K562 (cell line): ENCODE results near the gene ZNF622. TPM values are rescaled to one million over a fixed set of nuclear protein-coding genes. Genes with fewer than 3 reads are reported as not detected.

Experiments
- ATF1 ChIP-seq, 2 experiments: fragments of 450-650 bp in 1 of 2; IDR thresholded peaks; 2 replicates each; pipeline ENCODE4 v1.6.1; 2016; ENCODE audit warnings: missing compliant biosample characterization in 1 of 2, missing genetic modification characterization in 1 of 2
- CBX5 ChIP-seq: IDR thresholded peaks from 2 replicates; pipeline ENCODE4 v1.6.1; 2014; ENCODE audit warnings: low read depth, borderline replicate concordance
- CC2D1A ChIP-seq: fragments of 450-650 bp; IDR thresholded peaks from 2 replicates; pipeline ENCODE4 v1.6.1; 2017; ENCODE audit warnings: mild to moderate bottlenecking
- ELF4 ChIP-seq: fragments of 450-650 bp; formaldehyde crosslinking; IDR thresholded peaks from 2 replicates; pipeline ENCODE4 v1.4.0; 2022; ENCODE audit warnings: missing genetic modification characterization
- HMG20B ChIP-seq: fragments of 250-450 bp; sonication (Bioruptor Pico); IDR thresholded peaks from 2 replicates; pipeline ENCODE4 v1.5.0; 2021; ENCODE audit warnings: mild to moderate bottlenecking
- KHSRP ChIP-seq: fragments of 450-650 bp; IDR thresholded peaks from 2 replicates; pipeline ENCODE4 v1.6.1; 2017
- MEIS2 ChIP-seq: fragments of 450-650 bp; IDR thresholded peaks from 2 replicates; pipeline ENCODE4 v1.6.1; 2014; ENCODE audit warnings: mild to moderate bottlenecking; ENCODE audit not compliant: partially characterized antibody
- MYBL2 ChIP-seq, 2 experiments: fragments of 450-650 bp in 1 of 2; sonication (generic) in 1 of 2; formaldehyde crosslinking in 1 of 2; IDR thresholded peaks; 2 replicates each; pipeline versions ENCODE4 v1.6.1 to v1.8.1; 2017 to 2022; ENCODE audit warnings: borderline replicate concordance in 1 of 2, inconsistent platforms in 1 of 2, low read depth in 1 of 2, mild to moderate bottlenecking in 1 of 2, missing genetic modification reagents in 1 of 2, moderate library complexity in 1 of 2
- POLR2AphosphoS5 ChIP-seq: IDR thresholded peaks from 2 replicates; pipeline ENCODE4 v1.6.1; 2011; ENCODE audit warnings: mild to moderate bottlenecking, low read depth, low read length, moderate library complexity; ENCODE audit not compliant: control insufficient read depth, insufficient read depth
- POLR2G ChIP-seq: fragments of 200-400 bp; formaldehyde crosslinking; IDR thresholded peaks from 2 replicates; pipeline ENCODE4 v1.6.1; 2017; ENCODE audit warnings: low read depth, mild to moderate bottlenecking, antibody characterized with exemption, low read length, moderate library complexity
- SMARCA5 ChIP-seq: fragments of 450-650 bp; IDR thresholded peaks from 2 replicates; pipeline ENCODE4 v1.6.1; 2016
- TARDBP ChIP-seq: fragments of 450-650 bp; IDR thresholded peaks from 2 replicates; pipeline ENCODE4 v1.6.1; 2016
- TCF3 ChIP-seq: sonication (generic); formaldehyde crosslinking; IDR thresholded peaks from 2 replicates; pipeline ENCODE4 v1.4.0; 2020; ENCODE audit warnings: mild to moderate bottlenecking, missing genetic modification reagents
- TSC22D4 ChIP-seq: fragments of 450-650 bp; IDR thresholded peaks from 2 replicates; pipeline ENCODE4 v1.6.1; 2016; ENCODE audit warnings: missing genetic modification characterization, missing biosample characterization, control low read depth
- ZNF3 ChIP-seq: fragments of 250-450 bp; sonication (Bioruptor Pico); IDR thresholded peaks from 2 replicates; pipeline ENCODE4 v1.5.0; 2021; ENCODE audit warnings: mild to moderate bottlenecking, moderate library complexity
- ZNF778 ChIP-seq: fragments of 450-650 bp; formaldehyde crosslinking; IDR thresholded peaks from 2 replicates; pipeline ENCODE4 v1.4.0; 2020; ENCODE audit warnings: mild to moderate bottlenecking, moderate library complexity
- polyA plus RNA-seq, 8 experiments: library from polyadenylated mRNA; depleted of rRNA in 4 of 8; stranded (reverse) in 5 of 8; unstranded in 3 of 8; fragments of >200 nt; fragmentation: Nextera tagmentation in 2 of 8; fragmentation: Illumina TruSeq in 1 of 8; extraction: Ambion mirVana in 2 of 8; extraction: Trizol in 1 of 8; gene quantifications; 2 replicates each; pipeline versions ENCODE4 v1.2.1 to v1.2.3, GENCODE V29; 2011 to 2014; ENCODE audit warnings: inconsistent platforms in 1 of 8, missing spikeins in 1 of 8
- total RNA-seq, 7 experiments: library from RNA; depleted of rRNA in 6 of 7; stranded (reverse); fragments of >200 nt in 6 of 7; fragmentation: Illumina TruSeq in 2 of 7; extraction: Trizol in 2 of 7; gene quantifications; 2 replicates each; pipeline versions ENCODE4 v1.2.1 to v1.2.3, GENCODE V29; 2011 to 2021; ENCODE audit warnings: low replicate concordance in 1 of 7
- TF ChIP-seq, protein P1 (sequence below): fragments of 250-450 bp; sonication (Bioruptor Pico); IDR thresholded peaks from 2 replicates; pipeline ENCODE4 v1.9.0; 2021; ENCODE audit warnings: mild to moderate bottlenecking, inconsistent platforms
- TF ChIP-seq, protein P2 (sequence below): fragments of 250-450 bp; sonication (Bioruptor Pico); IDR thresholded peaks from 2 replicates; pipeline ENCODE4 v1.4.0; 2020; ENCODE audit warnings: borderline replicate concordance
- TF ChIP-seq, protein P3 (sequence below): fragments of 250-450 bp; sonication (Bioruptor Pico); IDR thresholded peaks from 2 replicates; pipeline ENCODE4 v1.9.0; 2021; ENCODE audit warnings: mild to moderate bottlenecking
- TF ChIP-seq, protein P4 (sequence below): fragments of 450-650 bp; IDR thresholded peaks from 2 replicates; pipeline ENCODE4 v1.6.1; 2016; ENCODE audit warnings: antibody characterized with exemption
- TF ChIP-seq, protein P5 (sequence below): sonication (generic); formaldehyde crosslinking; IDR thresholded peaks from 2 replicates; pipeline ENCODE4 v1.8.0; 2023; ENCODE audit warnings: mild to moderate bottlenecking, missing genetic modification reagents

The ZNF622 gene
- total and polyA plus RNA-seq, 9 of the 15 experiments (the other 6 are each of a cell fraction or from before 2014, with no cell fraction given) = 9.6 to 51.5 (median 32.3) TPM

DNA sequence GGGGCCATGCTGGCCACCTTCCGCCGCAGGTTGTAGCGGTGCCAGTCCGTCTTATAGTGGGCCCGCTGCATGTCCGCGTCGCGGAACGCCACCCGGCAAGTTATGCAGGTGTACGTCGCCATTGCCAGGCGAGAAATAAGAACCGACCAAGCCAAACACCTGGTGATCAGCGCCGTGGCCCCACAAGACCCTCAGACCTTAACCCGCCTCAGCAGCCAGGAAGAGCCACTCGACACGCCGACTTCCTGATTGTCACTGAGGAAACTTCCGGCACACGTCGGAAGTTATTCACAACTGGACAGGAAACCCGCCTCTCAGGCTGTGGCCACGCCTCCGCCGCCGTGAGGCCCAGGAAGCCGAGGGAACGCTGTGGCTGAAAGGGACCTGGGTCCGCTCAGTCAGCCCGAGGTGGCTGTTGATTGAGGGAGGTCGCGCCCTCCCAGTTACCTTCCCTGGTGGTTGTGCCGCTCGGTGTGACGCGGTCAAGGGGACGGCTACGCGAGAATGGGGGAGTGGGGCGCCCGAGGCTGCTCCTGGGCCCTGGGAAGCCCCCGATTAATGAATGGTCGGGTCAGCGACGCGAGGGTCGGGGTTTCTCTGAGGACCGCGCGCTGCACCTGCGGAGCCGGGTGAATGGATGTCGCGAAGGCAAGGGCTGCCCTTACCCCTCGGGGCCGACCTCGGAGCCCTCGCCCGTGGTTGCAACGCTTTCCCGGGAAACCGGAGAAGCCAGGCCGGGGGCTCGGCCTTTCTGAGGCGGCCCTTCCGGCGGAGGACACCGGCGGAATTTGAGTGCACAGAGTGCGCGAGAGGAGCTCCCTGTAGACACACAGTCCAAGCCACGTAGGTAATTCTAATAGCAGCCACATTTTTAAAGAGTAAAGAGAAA is at the start of gene ZNF622 (continued):
- TF ChIP-seq, protein P1, sequence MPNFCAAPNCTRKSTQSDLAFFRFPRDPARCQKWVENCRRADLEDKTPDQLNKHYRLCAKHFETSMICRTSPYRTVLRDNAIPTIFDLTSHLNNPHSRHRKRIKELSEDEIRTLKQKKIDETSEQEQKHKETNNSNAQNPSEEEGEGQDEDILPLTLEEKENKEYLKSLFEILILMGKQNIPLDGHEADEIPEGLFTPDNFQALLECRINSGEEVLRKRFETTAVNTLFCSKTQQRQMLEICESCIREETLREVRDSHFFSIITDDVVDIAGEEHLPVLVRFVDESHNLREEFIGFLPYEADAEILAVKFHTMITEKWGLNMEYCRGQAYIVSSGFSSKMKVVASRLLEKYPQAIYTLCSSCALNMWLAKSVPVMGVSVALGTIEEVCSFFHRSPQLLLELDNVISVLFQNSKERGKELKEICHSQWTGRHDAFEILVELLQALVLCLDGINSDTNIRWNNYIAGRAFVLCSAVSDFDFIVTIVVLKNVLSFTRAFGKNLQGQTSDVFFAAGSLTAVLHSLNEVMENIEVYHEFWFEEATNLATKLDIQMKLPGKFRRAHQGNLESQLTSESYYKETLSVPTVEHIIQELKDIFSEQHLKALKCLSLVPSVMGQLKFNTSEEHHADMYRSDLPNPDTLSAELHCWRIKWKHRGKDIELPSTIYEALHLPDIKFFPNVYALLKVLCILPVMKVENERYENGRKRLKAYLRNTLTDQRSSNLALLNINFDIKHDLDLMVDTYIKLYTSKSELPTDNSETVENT (CRISPR knock-in tag) = peak; percentile 81
- TF ChIP-seq POLR2AphosphoS5 (peak; percentile 89), MEIS2 (peak; percentile 57), SMARCA5 (no peak), TCF3 (CRISPR knock-in tag) (peak; percentile 8; the same call in 1 of the 2 replicates), POLR2G (peak; percentile 100), ATF1 (CRISPR knock-in tag; IDR thresholded peaks at IDR 0.05) (no peak), ATF1 (tag; IDR thresholded peaks at IDR 0.05) (peak; percentile 77), TARDBP (no peak), ELF4 (peak; percentile 82; the same call in 1 of the 2 replicates), TSC22D4 (tag) (no peak), ZNF3 (CRISPR knock-in tag) (no peak), ZNF778 (no peak), MYBL2 (IDR thresholded peaks at IDR 0.05; ENCODE audit: low read depth) (no peak), MYBL2 (CRISPR knock-in tag; IDR thresholded peaks at IDR 0.05; ENCODE audit: borderline replicate concordance) (no peak), CBX5 (peak; percentile 63; the same call in 1 of the 2 replicates), CC2D1A (no peak), KHSRP (no peak), HMG20B (no peak; the same call in 1 of the 2 replicates)
- TF ChIP-seq, protein P2, sequence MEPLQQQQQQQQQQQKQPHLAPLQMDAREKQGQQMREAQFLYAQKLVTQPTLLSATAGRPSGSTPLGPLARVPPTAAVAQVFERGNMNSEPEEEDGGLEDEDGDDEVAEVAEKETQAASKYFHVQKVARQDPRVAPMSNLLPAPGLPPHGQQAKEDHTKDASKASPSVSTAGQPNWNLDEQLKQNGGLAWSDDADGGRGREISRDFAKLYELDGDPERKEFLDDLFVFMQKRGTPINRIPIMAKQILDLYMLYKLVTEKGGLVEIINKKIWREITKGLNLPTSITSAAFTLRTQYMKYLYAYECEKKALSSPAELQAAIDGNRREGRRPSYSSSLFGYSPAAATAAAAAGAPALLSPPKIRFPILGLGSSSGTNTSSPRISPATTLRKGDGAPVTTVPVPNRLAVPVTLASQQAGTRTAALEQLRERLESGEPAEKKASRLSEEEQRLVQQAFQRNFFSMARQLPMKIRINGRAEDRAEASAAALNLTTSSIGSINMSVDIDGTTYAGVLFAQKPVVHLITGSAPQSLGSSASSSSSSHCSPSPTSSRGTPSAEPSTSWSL (CRISPR knock-in tag) = 0 out of 2 replicates have a peak, but pooled peaks have one; percentile 41
- TF ChIP-seq, protein P3, sequence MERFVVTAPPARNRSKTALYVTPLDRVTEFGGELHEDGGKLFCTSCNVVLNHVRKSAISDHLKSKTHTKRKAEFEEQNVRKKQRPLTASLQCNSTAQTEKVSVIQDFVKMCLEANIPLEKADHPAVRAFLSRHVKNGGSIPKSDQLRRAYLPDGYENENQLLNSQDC (CRISPR knock-in tag) = 0 out of 2 replicates have a peak, but pooled peaks have one; percentile 45
- TF ChIP-seq, protein P4, sequence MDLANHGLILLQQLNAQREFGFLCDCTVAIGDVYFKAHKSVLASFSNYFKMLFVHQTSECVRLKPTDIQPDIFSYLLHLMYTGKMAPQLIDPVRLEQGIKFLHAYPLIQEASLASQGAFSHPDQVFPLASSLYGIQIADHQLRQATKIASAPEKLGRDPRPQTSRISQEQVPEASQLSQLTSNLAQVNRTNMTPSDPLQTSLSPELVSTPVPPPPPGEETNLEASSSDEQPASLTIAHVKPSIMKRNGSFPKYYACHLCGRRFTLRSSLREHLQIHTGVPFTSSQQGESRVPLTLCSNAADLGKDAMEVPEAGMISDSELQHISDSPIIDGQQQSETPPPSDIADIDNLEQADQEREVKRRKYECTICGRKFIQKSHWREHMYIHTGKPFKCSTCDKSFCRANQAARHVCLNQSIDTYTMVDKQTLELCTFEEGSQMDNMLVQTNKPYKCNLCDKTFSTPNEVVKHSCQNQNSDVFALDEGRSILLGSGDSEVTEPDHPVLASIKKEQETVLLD = no peak
- TF ChIP-seq, protein P5, sequence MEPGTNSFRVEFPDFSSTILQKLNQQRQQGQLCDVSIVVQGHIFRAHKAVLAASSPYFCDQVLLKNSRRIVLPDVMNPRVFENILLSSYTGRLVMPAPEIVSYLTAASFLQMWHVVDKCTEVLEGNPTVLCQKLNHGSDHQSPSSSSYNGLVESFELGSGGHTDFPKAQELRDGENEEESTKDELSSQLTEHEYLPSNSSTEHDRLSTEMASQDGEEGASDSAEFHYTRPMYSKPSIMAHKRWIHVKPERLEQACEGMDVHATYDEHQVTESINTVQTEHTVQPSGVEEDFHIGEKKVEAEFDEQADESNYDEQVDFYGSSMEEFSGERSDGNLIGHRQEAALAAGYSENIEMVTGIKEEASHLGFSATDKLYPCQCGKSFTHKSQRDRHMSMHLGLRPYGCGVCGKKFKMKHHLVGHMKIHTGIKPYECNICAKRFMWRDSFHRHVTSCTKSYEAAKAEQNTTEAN (CRISPR knock-in tag) = peak; percentile 20; the same call in 1 of the 2 replicates
